Glutamatergic neuron (in vitro differentiated cells): ENCODE data around the gene NEO1. TPM values are rescaled to one million over a fixed set of nuclear protein-coding genes. Genes with fewer than 3 reads are reported as not detected.

Source experiments
- DNase-seq: peaks from one replicate; pipeline ENCODE4 v3.0.0; 2022
- H3K27ac Mint-ChIP-seq: one replicate; pipeline ENCODE4 v1.8.0; 2020; ENCODE audit warnings: mild to moderate bottlenecking, mixed read lengths, inconsistent platforms; ENCODE audit not compliant: unreplicated experiment
- H3K27me3 Mint-ChIP-seq: one replicate; pipeline ENCODE4 v1.8.0; 2020; ENCODE audit warnings: mild to moderate bottlenecking, moderate library complexity, mixed read lengths, inconsistent platforms; ENCODE audit not compliant: unreplicated experiment
- H3K36me3 Mint-ChIP-seq: one replicate; pipeline ENCODE4 v1.8.0; 2020; ENCODE audit warnings: mild to moderate bottlenecking, mixed read lengths, inconsistent platforms; ENCODE audit not compliant: unreplicated experiment
- H3K4me1 Mint-ChIP-seq: one replicate; pipeline ENCODE4 v1.8.0; 2020; ENCODE audit warnings: mild to moderate bottlenecking, low read depth, mixed read lengths, inconsistent platforms; ENCODE audit not compliant: unreplicated experiment
- H3K4me3 Mint-ChIP-seq: one replicate; pipeline ENCODE4 v1.8.0; 2020; ENCODE audit warnings: mild to moderate bottlenecking, mixed read lengths, inconsistent platforms; ENCODE audit not compliant: unreplicated experiment
- H3K9me3 Mint-ChIP-seq: one replicate; pipeline ENCODE4 v1.8.0; 2020; ENCODE audit warnings: mild to moderate bottlenecking, moderate library complexity, mixed read lengths, inconsistent platforms; ENCODE audit not compliant: unreplicated experiment
- total RNA-seq: library from RNA; stranded (reverse); fragmentation: NEBNext Ultra II Directional; extraction: Animal tissue kit (Norgen Biotek cat#: 25700); gene quantifications from one replicate; pipeline ENCODE4 v1.2.1, GENCODE V29; 2021; ENCODE audit not compliant: unreplicated experiment
- TF ChIP-seq, protein P1 (sequence below): fragments of 200-600 bp; sonication (generic); IDR thresholded peaks from one replicate; pipeline ENCODE4 v1.5.0; 2021; ENCODE audit not compliant: partially characterized antibody, unreplicated experiment

Gene NEO1
- total RNA-seq, 1 donor from 2014 or later: 157 TPM

DNA sequence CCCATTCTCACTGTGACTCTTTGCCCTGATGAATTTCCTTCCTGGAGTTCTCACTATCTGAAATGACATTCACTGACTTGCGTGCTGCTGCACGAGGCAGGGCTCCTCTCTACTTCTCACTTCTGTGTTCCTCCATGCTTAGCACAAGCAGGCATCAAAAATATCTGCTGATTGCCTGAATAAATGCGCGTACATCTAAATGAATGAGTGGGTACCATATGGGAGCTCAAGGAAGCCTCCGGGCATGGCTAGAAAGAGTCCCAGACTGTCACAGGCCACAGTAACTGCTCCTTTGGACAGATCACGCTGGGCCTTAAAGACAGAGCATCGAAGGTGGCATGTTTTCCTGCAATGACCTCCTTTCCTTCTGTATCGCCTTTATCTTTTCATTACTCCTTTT lies 284.9 kb downstream of the NEO1 start:
- no peaks in the 10 kb centered on the region for H3K9me3 Mint-ChIP-seq
- peaks cover 8% of the 10 kb centered on the region for H3K36me3 Mint-ChIP-seq
- TF ChIP-seq, protein P1, sequence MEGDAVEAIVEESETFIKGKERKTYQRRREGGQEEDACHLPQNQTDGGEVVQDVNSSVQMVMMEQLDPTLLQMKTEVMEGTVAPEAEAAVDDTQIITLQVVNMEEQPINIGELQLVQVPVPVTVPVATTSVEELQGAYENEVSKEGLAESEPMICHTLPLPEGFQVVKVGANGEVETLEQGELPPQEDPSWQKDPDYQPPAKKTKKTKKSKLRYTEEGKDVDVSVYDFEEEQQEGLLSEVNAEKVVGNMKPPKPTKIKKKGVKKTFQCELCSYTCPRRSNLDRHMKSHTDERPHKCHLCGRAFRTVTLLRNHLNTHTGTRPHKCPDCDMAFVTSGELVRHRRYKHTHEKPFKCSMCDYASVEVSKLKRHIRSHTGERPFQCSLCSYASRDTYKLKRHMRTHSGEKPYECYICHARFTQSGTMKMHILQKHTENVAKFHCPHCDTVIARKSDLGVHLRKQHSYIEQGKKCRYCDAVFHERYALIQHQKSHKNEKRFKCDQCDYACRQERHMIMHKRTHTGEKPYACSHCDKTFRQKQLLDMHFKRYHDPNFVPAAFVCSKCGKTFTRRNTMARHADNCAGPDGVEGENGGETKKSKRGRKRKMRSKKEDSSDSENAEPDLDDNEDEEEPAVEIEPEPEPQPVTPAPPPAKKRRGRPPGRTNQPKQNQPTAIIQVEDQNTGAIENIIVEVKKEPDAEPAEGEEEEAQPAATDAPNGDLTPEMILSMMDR: no peak
- peaks cover 7% of the 10 kb centered on the region for H3K4me1 Mint-ChIP-seq
- H3K27ac Mint-ChIP-seq: no peak overlapping the region
- peaks cover 8% of the 10 kb centered on the region for H3K27me3 Mint-ChIP-seq
- no peak for DNase-seq
- H3K4me3 Mint-ChIP-seq: no peak overlapping the region

DNA sequence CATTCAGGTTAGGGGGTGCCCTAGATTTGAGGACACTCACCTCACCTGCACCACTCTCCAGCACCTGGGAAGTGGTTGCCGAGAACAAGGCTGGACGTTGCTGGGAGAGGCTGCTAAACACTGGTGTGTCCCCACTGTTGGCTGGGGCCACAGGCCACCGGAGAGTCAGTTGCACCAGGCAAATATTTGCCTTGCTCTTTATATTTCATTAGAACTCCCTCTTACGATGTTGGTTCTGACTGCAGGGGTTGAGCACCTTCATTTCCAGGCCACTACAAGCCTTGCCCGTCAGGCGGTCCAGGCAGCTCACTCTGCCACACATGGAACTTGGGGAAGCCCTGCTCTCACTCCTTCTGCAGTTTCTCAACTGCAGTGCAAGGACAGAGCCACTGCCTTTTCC lies 285.8 kb downstream of the NEO1 start:
- TF ChIP-seq, protein P1: no peak
- Mint-ChIP-seq H3K36me3 (peaks cover 14% of the 10 kb centered on the region), H3K9me3 (peaks cover under 1% of the 10 kb centered on the region), H3K27me3 (peaks cover 8% of the 10 kb centered on the region), H3K27ac (no peak overlapping the region), H3K4me1 (peaks cover 3% of the 10 kb centered on the region), H3K4me3 (no peak overlapping the region)
- no peak for DNase-seq

DNA sequence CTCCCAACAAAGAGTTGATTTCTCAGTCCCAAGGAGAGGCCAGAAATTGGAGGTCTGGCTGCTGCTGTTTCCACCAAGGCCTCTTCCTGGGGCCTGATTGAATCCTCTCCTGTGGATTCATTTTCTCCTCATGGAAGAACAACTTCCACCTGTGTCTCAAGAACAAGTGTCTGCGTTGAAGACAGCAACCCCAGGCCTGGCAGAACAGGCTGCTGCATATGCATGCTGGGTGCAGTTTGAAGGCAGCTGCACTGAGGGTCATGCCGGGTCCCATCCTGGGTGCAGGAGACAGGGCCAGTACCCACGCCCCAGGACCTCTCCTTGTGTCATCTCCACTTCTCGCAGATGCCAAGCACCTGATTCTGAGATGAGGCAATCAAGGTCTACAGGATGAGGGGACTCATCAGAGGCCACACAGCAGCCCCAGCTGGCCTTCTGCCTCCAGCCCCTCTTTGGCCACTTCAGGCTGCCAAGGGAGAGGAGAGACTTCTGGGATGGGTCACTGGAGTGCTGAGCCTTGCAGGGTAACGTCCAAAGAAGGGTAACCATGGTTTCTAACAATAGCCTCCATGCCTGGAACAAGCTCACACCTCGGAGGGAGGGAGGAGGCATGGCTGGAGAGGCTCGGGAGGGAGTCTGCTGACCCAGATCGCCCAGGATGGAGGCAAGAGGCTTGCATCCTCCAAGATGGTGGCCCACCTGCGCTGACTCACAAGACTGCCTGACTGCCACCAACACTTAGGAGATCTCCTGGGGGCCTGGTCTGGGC lies 286.5 kb downstream of the NEO1 start:
- Mint-ChIP-seq H3K4me1 (peaks cover 3% of the 10 kb centered on the region), H3K27me3 (peaks cover 10% of the 10 kb centered on the region), H3K36me3 (peaks cover 22% of the 10 kb centered on the region), H3K9me3 (peaks cover 5% of the 10 kb centered on the region), H3K27ac (no peak overlapping the region), H3K4me3 (no peak overlapping the region)
- no peak for DNase-seq
- TF ChIP-seq, protein P1: no peak

DNA sequence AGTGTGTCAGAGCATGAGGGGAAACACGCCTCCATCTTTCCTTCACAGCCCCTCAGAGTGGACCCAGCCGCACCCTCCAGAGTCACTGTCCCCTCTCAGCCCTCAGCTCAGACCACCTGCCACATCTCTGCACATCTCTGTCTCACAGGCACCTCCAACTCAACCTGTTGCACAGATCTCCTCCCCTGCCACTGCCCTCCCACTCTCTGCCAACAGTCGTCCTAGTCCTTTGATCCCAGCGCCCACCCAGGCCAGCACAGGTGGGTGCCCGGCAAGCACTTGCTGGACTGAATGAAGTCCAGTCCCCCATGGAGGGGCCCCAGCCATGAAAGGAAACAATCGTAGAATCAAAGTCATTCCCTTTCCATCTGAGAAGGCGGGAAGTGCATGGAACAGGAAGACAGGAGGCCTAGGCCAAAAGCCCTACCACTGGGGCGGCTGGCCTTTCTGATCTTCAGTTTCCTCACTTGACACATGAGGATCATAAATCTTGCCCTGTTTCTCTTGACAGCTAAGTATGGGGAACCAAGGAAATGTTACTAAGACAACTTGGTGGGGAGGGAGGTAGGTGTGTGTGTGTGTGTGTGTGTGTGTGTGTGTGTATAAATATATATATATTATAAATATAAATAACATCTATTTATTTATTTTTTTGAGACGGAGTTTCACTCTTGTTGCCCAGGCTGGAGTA lies 288.4 kb downstream of the NEO1 start:
- H3K4me1 Mint-ChIP-seq: no peaks in the 10 kb centered on the region
- TF ChIP-seq, protein P1: no peak
- H3K36me3 Mint-ChIP-seq: peaks cover 24% of the 10 kb centered on the region
- peaks cover 10% of the 10 kb centered on the region for H3K27me3 Mint-ChIP-seq
- no peak overlapping the region for H3K4me3 Mint-ChIP-seq
- peaks cover 5% of the 10 kb centered on the region for H3K9me3 Mint-ChIP-seq
- no peak for DNase-seq
- no peak overlapping the region for H3K27ac Mint-ChIP-seq
